ENCODE data around the gene STXBP1. TPM values are rescaled to one million over a fixed set of nuclear protein-coding genes. Genes with fewer than 3 reads are reported as not detected.

The STXBP1 gene
- total RNA-seq, 1 donor from 2014 or later = 48.8 TPM

DNA sequence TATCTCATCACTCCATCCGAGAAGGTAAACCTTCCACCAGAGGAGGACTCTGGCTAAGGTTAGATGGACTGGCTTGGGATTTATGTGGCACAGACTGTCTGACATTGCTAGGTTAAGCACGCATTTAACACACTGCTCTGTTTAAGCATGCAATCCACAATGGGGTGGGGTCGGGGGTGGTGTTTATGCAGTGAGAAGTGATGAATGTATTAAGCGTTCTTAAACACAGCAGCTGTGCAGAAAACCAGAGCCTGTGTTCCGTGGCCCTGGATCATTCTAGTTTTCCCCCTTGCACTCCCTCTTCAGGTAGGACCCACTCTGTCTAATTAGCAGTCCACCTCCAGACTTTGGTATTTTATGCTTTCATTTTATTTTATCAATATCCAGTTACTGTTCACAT is 46.4 kb downstream of the STXBP1 start:
- TF ChIP-seq, protein P1, sequence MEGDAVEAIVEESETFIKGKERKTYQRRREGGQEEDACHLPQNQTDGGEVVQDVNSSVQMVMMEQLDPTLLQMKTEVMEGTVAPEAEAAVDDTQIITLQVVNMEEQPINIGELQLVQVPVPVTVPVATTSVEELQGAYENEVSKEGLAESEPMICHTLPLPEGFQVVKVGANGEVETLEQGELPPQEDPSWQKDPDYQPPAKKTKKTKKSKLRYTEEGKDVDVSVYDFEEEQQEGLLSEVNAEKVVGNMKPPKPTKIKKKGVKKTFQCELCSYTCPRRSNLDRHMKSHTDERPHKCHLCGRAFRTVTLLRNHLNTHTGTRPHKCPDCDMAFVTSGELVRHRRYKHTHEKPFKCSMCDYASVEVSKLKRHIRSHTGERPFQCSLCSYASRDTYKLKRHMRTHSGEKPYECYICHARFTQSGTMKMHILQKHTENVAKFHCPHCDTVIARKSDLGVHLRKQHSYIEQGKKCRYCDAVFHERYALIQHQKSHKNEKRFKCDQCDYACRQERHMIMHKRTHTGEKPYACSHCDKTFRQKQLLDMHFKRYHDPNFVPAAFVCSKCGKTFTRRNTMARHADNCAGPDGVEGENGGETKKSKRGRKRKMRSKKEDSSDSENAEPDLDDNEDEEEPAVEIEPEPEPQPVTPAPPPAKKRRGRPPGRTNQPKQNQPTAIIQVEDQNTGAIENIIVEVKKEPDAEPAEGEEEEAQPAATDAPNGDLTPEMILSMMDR (conservative IDR thresholded peaks at IDR 0.05) = no peak
- peaks cover 13% of the 10 kb centered on the region for H3K4me1 Mint-ChIP-seq (ENCODE audit: unreplicated experiment)
- no peak overlapping the region for H3K4me3 Mint-ChIP-seq
- no peak for DNase-seq (ENCODE audit: extremely low spot score, unreplicated experiment)
- H3K27me3 Mint-ChIP-seq = no peaks in the 10 kb centered on the region
- no peak overlapping the region for H3K27ac Mint-ChIP-seq
- H3K36me3 Mint-ChIP-seq = peaks cover 23% of the 10 kb centered on the region
- H3K9me3 Mint-ChIP-seq = no peaks in the 10 kb centered on the region

DNA sequence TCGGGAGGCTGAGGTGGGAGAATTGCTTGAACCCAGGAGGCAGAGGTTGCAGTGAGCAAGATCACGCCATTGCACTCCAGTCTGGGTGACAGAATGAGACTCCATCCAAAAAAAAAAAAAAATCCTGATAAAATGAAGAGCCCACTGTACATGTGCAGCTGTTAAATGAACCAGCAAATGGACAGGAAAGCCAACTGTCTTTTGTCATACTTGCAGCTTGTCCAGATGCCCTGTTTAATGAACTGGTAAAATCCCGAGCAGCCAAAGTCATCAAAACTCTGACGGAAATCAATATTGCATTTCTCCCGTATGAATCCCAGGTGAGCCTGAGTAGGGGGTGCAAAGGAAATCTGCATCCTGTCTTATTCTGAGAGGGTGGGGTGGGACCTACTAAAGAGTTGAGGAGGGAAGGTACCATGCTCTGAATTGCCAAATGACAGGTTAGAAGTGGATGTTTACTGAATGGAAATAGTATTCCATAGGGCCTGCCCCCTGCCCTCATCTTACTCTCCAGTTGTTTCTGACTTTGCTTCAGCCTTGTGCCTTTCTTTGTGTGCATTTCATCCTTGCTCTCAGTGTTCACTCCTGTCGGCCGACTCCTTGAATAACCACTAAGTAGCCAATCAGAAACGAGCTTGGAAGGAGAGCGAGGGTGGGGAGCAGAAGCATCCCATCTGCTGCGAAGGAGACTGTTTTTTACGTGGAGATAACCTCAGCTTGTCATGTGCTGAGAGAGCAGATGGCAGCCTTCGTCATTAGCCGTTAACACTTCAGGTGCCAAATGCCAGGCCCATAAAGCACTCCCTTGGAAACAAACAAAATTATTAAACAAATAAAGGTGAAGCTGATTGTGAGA is 49.0 kb downstream of the STXBP1 start:
- Mint-ChIP-seq H3K27ac (peak overlapping the region; percentile 86), H3K4me3 (peak overlapping the region; percentile 73), H3K36me3 (peaks cover 23% of the 10 kb centered on the region), H3K9me3 (no peaks in the 10 kb centered on the region), H3K27me3 (no peaks in the 10 kb centered on the region), H3K4me1 (ENCODE audit: unreplicated experiment) (peaks cover 34% of the 10 kb centered on the region)
- TF ChIP-seq, protein P1 (conservative IDR thresholded peaks at IDR 0.05) = no peak
- no peak for DNase-seq (ENCODE audit: extremely low spot score, unreplicated experiment)

DNA sequence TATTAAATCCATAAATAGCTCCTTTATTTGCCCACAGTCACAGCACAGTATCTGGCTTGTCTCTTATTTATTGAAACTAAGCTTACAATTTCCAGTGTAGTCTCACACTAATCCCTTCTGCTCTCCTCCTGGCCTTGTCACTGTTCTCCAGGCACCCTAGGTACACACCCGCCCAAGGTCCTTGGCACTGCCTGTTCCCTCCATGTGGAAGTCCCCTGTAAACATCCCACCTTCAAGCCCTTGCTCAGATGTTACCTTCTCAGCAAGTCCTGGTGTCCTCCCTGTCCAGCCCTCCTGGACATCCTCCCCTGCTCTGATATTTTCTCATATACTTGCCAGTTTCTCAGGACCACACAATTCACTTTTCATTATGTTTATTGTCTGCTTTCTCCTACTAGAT is 50.5 kb downstream of the STXBP1 start:
- TF ChIP-seq, protein P1 (conservative IDR thresholded peaks at IDR 0.05) = no peak
- Mint-ChIP-seq H3K27me3 (no peaks in the 10 kb centered on the region), H3K4me1 (ENCODE audit: unreplicated experiment) (peaks cover 39% of the 10 kb centered on the region), H3K36me3 (peaks cover 23% of the 10 kb centered on the region), H3K27ac (peak overlapping the region; percentile 6), H3K9me3 (no peaks in the 10 kb centered on the region), H3K4me3 (no peak overlapping the region)
- DNase-seq (ENCODE audit: extremely low spot score, unreplicated experiment) = no peak

DNA sequence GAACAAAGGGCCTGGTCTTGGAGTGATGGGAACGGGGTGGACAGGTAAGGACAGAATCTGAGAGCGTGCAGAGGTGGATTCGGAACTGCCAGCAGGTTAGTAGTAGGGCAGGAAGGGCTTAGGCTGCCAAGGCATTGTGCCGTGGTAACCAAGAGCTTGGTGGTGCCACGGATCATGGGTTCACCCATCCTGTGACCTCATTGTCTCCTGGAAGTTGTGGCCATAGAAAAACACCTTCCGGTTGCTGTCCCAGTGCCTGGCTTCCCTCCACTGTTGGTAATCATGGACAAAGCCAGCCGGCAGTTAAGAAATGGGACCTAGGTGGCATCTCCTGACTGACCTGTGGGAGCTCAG is 52.2 kb downstream of the STXBP1 start:
- H3K27ac Mint-ChIP-seq = peak overlapping the region; percentile 79
- TF ChIP-seq, protein P1 (conservative IDR thresholded peaks at IDR 0.05) = no peak
- H3K9me3 Mint-ChIP-seq = no peaks in the 10 kb centered on the region
- no peak overlapping the region for H3K4me3 Mint-ChIP-seq
- peaks cover 20% of the 10 kb centered on the region for H3K36me3 Mint-ChIP-seq
- no peaks in the 10 kb centered on the region for H3K27me3 Mint-ChIP-seq
- DNase-seq (ENCODE audit: extremely low spot score, unreplicated experiment) = no peak
- peaks cover 41% of the 10 kb centered on the region for H3K4me1 Mint-ChIP-seq (ENCODE audit: unreplicated experiment)

DNA sequence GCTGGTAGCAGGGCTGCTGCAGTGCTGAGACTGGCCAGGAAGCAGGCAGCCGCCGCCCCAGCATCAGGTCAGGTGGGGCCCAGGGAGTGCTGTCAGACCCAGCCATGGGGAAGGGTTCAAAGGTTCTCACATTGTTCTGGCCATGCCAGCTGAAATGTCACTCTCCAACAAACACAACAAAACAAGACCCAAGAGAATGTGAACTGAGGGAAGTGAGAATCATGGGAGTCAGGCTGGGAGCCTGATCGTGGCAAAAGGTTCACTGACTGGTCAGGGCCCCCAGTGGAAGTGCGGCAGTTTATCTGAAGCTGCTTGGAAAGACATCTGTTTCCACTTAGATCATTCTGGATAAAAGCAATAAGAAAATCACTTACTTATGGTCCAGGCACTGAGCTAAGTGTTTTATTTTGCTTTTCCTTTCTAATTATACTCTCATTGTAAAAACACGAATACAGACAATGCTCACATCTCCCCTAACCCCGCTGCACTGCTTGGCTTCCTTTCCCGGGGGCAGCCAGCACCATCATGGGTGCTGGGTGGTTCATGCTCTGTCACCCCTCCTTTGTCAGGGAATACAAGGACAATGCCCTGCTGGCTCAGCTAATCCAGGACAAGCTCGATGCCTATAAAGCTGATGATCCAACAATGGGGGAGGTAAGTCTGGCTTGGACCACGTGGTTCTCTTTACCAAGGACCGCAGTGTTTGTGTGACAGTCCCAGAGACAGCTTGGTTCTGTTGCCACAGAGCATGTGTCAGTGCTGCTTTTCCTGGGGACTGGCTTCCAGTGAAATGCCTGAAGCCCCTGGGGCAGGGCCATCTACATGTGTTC is 52.8 kb downstream of the STXBP1 start:
- H3K4me3 Mint-ChIP-seq = peak overlapping the region; percentile 58
- no peaks in the 10 kb centered on the region for H3K27me3 Mint-ChIP-seq
- TF ChIP-seq, protein P1 (conservative IDR thresholded peaks at IDR 0.05) = no peak
- H3K36me3 Mint-ChIP-seq = peaks cover 20% of the 10 kb centered on the region
- H3K4me1 Mint-ChIP-seq (ENCODE audit: unreplicated experiment) = peaks cover 41% of the 10 kb centered on the region
- no peak for DNase-seq (ENCODE audit: extremely low spot score, unreplicated experiment)
- peak overlapping the region; percentile 79 for H3K27ac Mint-ChIP-seq
- no peaks in the 10 kb centered on the region for H3K9me3 Mint-ChIP-seq
